ENCODE data around the gene LACTB.

Gene LACTB

DNA sequence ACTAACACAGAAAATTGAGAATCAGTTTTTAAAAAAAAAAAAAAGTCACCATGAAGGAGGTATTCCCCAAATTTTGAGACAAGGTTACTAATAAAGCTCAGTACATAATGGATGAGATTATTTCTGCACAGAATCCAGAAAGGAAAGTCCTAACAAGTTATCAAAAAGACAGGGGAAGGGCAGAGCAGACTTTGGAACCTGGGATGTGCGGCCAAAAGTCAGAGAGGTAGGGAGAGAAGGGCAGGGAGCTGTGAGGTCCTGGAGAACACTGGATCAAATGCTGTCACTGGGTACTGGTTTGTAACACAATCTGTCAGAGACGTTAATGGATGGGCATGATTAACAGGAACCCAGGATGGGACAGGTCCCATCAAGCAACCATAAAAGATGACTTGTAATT is 12.2 kb upstream of the LACTB start:
- H3K27me3 ChIP-seq (ENCODE audit: control insufficient read depth in 1 of 2, insufficient read depth in 2 of 2, low read length in 2 of 2) = no peaks in the 10 kb centered on the region
- H3K4me1 ChIP-seq (ENCODE audit: insufficient read depth, low read length) = no peaks in the 10 kb centered on the region
- H3K27ac ChIP-seq (ENCODE audit: low read depth, low read length) = no peak overlapping the region

DNA sequence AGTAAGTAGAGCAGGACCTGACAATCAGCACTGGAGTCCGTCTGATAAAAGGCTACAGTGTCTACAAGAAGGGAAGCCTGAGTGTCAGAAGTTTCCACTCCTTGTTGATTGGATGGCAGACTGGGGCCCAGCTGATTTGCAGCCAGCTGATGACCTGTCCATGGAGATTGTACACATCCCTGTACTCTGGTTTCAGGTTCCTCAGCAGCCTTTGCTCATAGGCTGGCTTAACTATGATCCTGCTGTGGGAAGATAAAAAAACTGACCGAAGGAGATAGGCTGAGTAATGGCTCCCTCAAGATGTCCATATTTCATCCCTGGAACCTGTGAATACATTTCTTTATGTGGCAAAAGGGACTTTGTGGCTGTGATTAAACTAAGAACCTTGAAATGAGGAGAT is 11.7 kb upstream of the LACTB start:
- Histone ChIP-seq H3K27me3 (ENCODE audit: control insufficient read depth in 1 of 2, insufficient read depth in 2 of 2, low read length in 2 of 2) (no peaks in the 10 kb centered on the region), H3K4me1 (ENCODE audit: insufficient read depth, low read length) (no peaks in the 10 kb centered on the region), H3K36me3 (ENCODE audit: insufficient read depth, low read length) (no peaks in the 10 kb centered on the region), H3K4me3 (ENCODE audit: low read depth in 1 of 2, low read length in 2 of 2) (no peak overlapping the region), H3K27ac (ENCODE audit: low read depth, low read length) (no peak overlapping the region), H3K9me3 (ENCODE audit: low read length) (no peaks in the 10 kb centered on the region), H3K9ac (ENCODE audit: low read length) (no peak overlapping the region)

More for the DNA sequence above, 12.2 kb upstream of the LACTB start:
- H3K9ac ChIP-seq (ENCODE audit: low read length) = no peak overlapping the region
- no peaks in the 10 kb centered on the region for H3K9me3 ChIP-seq (ENCODE audit: low read length)
- H3K36me3 ChIP-seq (ENCODE audit: insufficient read depth, low read length) = no peaks in the 10 kb centered on the region
- no peak overlapping the region for H3K4me3 ChIP-seq (ENCODE audit: low read depth in 1 of 2, low read length in 2 of 2)

DNA sequence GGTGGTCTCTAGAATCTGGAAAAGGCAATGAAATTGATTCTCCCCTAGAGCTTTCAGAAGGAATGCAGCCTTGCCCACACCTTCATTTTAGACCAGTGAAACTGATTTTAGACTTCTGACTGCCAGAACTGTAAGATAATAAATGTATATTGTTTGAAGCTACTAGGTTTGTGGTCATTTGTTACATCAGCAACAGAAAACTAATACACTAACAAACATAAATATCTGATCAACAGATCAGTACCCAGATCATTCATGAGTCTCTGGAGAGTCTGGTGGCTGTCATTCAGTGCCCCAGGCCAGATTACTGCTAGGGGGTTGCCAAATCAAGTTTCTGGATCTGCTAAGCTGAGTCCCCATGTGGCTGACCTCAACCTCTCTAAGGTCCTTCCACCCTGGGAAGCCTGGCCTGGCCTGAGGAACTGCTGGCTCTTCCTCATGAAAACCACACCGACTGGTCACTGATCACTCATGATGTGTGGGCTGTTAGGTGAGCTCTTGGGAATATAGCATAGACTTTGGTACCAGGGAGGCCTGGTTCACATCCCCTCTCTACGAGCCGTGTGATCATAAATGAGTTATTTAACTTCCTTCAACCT is 11.1 kb upstream of the LACTB start:
- no peaks in the 10 kb centered on the region for H3K9me3 ChIP-seq (ENCODE audit: low read length)
- H3K27me3 ChIP-seq (ENCODE audit: control insufficient read depth in 1 of 2, insufficient read depth in 2 of 2, low read length in 2 of 2) = no peaks in the 10 kb centered on the region
- no peak overlapping the region for H3K9ac ChIP-seq (ENCODE audit: low read length)
- H3K27ac ChIP-seq (ENCODE audit: low read depth, low read length) = no peak overlapping the region
- no peaks in the 10 kb centered on the region for H3K36me3 ChIP-seq (ENCODE audit: insufficient read depth, low read length)
- no peaks in the 10 kb centered on the region for H3K4me1 ChIP-seq (ENCODE audit: insufficient read depth, low read length)
- no peak overlapping the region for H3K4me3 ChIP-seq (ENCODE audit: low read depth in 1 of 2, low read length in 2 of 2)

DNA sequence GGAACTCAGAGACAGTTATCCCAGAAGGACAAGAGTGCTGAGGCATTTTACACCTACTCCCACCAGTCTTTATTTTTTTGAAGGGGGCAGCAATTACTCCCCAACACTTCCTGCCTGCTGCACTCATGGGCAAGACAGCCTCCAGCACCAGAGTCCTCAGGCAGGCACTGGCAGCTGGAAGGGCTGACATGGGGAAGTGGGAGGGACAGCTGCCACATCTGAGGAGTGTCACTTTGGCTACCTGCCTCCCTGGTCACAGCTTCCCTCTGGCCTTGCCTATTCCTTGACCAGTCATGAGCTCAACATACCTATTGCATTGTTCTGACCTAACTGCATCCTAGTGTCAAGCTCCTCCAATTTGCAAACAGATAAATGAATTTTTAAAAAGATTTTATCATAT is 10.2 kb upstream of the LACTB start:
- H3K36me3 ChIP-seq (ENCODE audit: insufficient read depth, low read length) = no peaks in the 10 kb centered on the region
- no peaks in the 10 kb centered on the region for H3K27me3 ChIP-seq (ENCODE audit: control insufficient read depth in 1 of 2, insufficient read depth in 2 of 2, low read length in 2 of 2)
- H3K9me3 ChIP-seq (ENCODE audit: low read length) = no peaks in the 10 kb centered on the region
- H3K27ac ChIP-seq (ENCODE audit: low read depth, low read length) = no peak overlapping the region
- no peak overlapping the region for H3K9ac ChIP-seq (ENCODE audit: low read length)
- H3K4me3 ChIP-seq (ENCODE audit: low read depth in 1 of 2, low read length in 2 of 2) = no peak overlapping the region
- no peaks in the 10 kb centered on the region for H3K4me1 ChIP-seq (ENCODE audit: insufficient read depth, low read length)

DNA sequence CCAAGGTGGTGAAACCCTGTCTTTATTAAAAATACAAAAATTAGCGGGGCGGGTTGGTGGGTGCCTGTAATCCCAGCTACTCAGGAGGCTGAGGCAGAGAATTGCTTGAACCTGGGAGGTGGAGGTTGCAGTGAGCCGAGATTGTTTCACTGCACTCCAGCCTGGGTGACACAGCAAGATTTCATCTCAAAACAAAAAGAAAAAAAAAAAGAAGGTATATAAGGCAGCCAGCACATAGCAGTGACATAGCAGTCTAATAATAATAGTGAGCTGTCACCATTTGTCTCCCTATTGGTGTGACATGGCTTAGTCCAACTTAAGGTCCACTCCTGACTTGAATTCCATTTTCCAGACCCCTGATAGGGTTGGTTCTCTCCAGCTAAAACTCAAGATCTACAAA is 8.8 kb upstream of the LACTB start:
- Histone ChIP-seq H3K9ac (ENCODE audit: low read length) (no peak overlapping the region), H3K27me3 (ENCODE audit: control insufficient read depth in 1 of 2, insufficient read depth in 2 of 2, low read length in 2 of 2) (no peaks in the 10 kb centered on the region), H3K4me1 (ENCODE audit: insufficient read depth, low read length) (no peaks in the 10 kb centered on the region), H3K36me3 (ENCODE audit: insufficient read depth, low read length) (no peaks in the 10 kb centered on the region), H3K27ac (ENCODE audit: low read depth, low read length) (no peak overlapping the region), H3K9me3 (ENCODE audit: low read length) (no peaks in the 10 kb centered on the region), H3K4me3 (ENCODE audit: low read depth in 1 of 2, low read length in 2 of 2) (no peak overlapping the region)

DNA sequence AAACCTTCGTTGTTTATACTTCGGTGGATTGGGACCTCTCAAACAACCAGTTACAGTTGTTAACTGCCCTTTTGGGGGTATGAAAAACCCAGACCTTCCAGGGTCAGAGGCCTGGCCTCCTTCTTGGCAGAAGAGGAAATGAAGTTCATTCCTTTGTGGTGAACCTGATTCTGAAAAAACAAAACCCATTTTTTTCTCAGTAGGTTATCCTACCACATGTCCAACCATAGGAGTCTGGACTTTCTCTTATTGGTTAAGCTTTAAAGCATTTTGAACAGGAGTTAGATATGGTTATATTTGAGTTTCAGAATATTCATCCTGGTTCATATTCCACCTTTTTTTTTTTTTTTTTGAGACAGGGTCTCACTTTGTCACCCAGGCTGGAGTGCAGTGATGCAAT is 7.2 kb upstream of the LACTB start:
- Histone ChIP-seq H3K36me3 (ENCODE audit: insufficient read depth, low read length) (no peaks in the 10 kb centered on the region), H3K27ac (ENCODE audit: low read depth, low read length) (no peak overlapping the region), H3K9ac (ENCODE audit: low read length) (no peak overlapping the region), H3K27me3 (ENCODE audit: control insufficient read depth in 1 of 2, insufficient read depth in 2 of 2, low read length in 2 of 2) (no peaks in the 10 kb centered on the region), H3K9me3 (ENCODE audit: low read length) (no peaks in the 10 kb centered on the region), H3K4me3 (ENCODE audit: low read depth in 1 of 2, low read length in 2 of 2) (no peak overlapping the region), H3K4me1 (ENCODE audit: insufficient read depth, low read length) (no peaks in the 10 kb centered on the region)

DNA sequence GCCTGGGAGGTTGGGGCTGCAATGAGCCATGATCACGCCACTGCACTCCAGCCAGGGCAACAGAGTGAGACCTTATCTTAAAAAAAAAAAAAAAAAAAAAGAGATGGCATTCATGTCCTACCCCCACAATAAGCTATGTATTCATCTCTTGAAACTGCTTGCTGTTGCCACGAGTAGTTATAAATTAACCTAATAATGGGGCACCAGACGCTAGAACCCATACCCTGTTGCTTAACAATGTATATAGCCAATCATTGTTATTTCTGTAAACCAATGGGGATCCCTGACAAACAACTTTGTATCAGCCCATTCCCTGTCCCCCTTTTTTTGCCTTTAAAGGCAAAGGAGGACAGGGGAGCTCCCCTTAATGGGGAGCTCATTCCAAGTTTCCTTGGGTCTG is 2.8 kb upstream of the LACTB start:
- Histone ChIP-seq H3K36me3 (ENCODE audit: insufficient read depth, low read length) (no peaks in the 10 kb centered on the region), H3K9ac (ENCODE audit: low read length) (no peak overlapping the region), H3K9me3 (ENCODE audit: low read length) (no peaks in the 10 kb centered on the region)

DNA sequence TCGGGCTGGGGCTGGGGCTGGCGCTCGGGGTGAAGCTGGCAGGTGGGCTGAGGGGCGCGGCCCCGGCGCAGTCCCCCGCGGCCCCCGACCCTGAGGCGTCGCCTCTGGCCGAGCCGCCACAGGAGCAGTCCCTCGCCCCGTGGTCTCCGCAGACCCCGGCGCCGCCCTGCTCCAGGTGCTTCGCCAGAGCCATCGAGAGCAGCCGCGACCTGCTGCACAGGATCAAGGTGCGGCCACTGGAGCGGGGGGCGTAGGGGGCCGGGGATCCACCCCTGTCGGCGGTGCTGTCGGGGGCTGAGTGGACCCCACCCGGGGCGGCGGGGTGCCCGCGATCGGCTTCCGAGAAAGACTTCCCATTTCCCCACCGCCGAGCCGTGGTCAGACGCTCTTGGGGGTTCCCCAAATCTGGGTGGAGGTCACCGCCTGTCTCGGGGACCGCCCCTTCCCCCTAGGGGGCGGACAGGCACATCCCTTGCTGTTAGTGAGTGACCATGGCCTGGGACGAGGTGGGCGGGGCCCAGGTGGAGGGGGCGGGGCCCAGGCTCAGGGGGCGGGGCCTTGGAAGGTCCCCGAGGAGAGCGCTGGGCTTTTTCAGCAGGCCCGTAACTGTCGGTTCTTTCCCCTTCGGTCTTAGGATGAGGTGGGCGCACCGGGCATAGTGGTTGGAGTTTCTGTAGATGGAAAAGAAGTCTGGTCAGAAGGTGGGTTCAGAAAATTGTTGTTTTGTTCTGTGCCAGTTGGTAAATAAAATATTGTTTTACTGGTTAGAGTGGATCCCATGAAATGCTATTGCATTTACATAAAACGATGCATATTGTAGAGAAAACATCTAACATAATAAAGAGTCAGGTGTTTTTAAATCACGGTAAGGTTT is 578 bp downstream of the LACTB start:
- peak overlapping the region; percentile 74 to 99 for H3K4me3 ChIP-seq (ENCODE audit: low read depth in 1 of 2, low read length in 2 of 2)
- no peaks in the 10 kb centered on the region for H3K9me3 ChIP-seq (ENCODE audit: low read length)
- no peak overlapping the region for H3K9ac ChIP-seq (ENCODE audit: low read length)
- peaks cover under 1% of the 10 kb centered on the region for H3K36me3 ChIP-seq (ENCODE audit: insufficient read depth, low read length)
- peaks cover 4% of the 10 kb centered on the region for H3K4me1 ChIP-seq (ENCODE audit: insufficient read depth, low read length)
- H3K27me3 ChIP-seq (ENCODE audit: control insufficient read depth in 1 of 2, insufficient read depth in 2 of 2, low read length in 2 of 2) = no peaks in the 10 kb centered on the region
- H3K27ac ChIP-seq (ENCODE audit: low read depth, low read length) = peak overlapping the region; percentile 91

More for the DNA sequence above, 2.8 kb upstream of the LACTB start:
- Histone ChIP-seq H3K27me3 (ENCODE audit: control insufficient read depth in 1 of 2, insufficient read depth in 2 of 2, low read length in 2 of 2) (no peaks in the 10 kb centered on the region), H3K4me1 (ENCODE audit: insufficient read depth, low read length) (peaks cover 4% of the 10 kb centered on the region), H3K27ac (ENCODE audit: low read depth, low read length) (no peak overlapping the region), H3K4me3 (ENCODE audit: low read depth in 1 of 2, low read length in 2 of 2) (no peak overlapping the region)

DNA sequence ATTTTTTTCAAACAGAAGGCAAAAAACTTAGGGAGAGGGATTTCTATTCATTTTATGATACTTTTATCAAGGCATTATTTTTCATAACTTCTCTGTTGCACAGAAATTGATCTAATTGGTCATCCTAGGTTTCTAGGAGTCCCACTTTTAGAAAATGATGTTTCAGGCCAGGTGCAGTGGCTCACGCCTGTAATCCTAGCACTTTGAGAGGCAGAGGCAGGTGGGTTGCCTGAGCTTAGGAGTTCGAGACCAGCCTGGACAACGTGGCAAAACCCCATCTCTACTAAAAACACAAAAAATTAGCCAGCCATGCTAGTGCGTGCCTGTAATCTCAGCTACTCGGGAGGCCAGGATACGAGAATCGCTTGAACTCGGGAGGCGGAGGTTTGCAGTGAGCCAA is 2.8 kb downstream of the LACTB start:
- Histone ChIP-seq H3K9ac (ENCODE audit: low read length) (no peak overlapping the region), H3K36me3 (ENCODE audit: insufficient read depth, low read length) (peaks cover 8% of the 10 kb centered on the region), H3K9me3 (ENCODE audit: low read length) (no peaks in the 10 kb centered on the region), H3K4me1 (ENCODE audit: insufficient read depth, low read length) (peaks cover 4% of the 10 kb centered on the region), H3K27me3 (ENCODE audit: control insufficient read depth in 1 of 2, insufficient read depth in 2 of 2, low read length in 2 of 2) (no peaks in the 10 kb centered on the region), H3K27ac (ENCODE audit: low read depth, low read length) (no peak overlapping the region), H3K4me3 (ENCODE audit: low read depth in 1 of 2, low read length in 2 of 2) (no peak overlapping the region)

DNA sequence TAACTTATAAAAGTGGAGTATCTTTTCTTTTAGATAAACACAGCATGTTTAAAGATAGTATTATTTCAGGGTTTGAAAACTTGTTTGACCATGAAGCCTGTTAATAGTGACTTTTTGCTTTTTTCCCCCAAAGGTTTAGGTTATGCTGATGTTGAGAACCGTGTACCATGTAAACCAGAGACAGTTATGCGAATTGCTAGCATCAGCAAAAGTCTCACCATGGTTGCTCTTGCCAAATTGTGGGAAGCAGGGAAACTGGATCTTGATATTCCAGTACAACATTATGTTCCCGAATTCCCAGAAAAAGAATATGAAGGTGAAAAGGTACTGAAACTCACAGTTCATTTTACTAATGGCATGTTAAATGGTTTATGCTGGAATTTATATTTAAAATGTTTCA is 5.1 kb downstream of the LACTB start:
- no peaks in the 10 kb centered on the region for H3K27me3 ChIP-seq (ENCODE audit: control insufficient read depth in 1 of 2, insufficient read depth in 2 of 2, low read length in 2 of 2)
- no peak overlapping the region for H3K27ac ChIP-seq (ENCODE audit: low read depth, low read length)
- H3K4me3 ChIP-seq (ENCODE audit: low read depth in 1 of 2, low read length in 2 of 2) = no peak overlapping the region
- peaks cover 4% of the 10 kb centered on the region for H3K4me1 ChIP-seq (ENCODE audit: insufficient read depth, low read length)
- H3K36me3 ChIP-seq (ENCODE audit: insufficient read depth, low read length) = peaks cover 12% of the 10 kb centered on the region
- no peaks in the 10 kb centered on the region for H3K9me3 ChIP-seq (ENCODE audit: low read length)
- H3K9ac ChIP-seq (ENCODE audit: low read length) = no peak overlapping the region

DNA sequence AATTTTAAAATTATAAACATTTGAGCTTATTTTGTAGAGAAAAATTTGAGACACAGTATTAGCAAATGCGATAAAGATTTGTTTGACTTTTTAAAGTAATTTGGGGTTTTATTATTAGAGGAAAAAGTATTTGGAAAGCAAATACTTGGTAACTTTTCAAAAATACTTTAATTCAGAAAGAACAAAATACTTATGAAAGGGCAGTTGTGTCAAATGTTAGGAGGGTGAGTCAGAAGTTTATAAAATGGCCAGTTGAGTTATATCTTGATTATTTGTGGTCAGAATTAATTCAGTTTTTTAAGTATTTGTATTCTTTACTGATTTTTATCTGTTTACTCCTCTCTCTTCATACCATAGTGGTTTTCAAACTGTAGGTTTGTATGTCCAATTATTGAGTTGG is 12.1 kb downstream of the LACTB start:
- no peak overlapping the region for H3K9ac ChIP-seq (ENCODE audit: low read length)
- H3K36me3 ChIP-seq (ENCODE audit: insufficient read depth, low read length) = peaks cover 6% of the 10 kb centered on the region
- H3K27ac ChIP-seq (ENCODE audit: low read depth, low read length) = no peak overlapping the region
- H3K4me1 ChIP-seq (ENCODE audit: insufficient read depth, low read length) = no peaks in the 10 kb centered on the region
- H3K9me3 ChIP-seq (ENCODE audit: low read length) = no peaks in the 10 kb centered on the region
- H3K27me3 ChIP-seq (ENCODE audit: control insufficient read depth in 1 of 2, insufficient read depth in 2 of 2, low read length in 2 of 2) = no peaks in the 10 kb centered on the region
- no peak overlapping the region for H3K4me3 ChIP-seq (ENCODE audit: low read depth in 1 of 2, low read length in 2 of 2)
